Panc1 (cell line): ENCODE data around the gene CCDC71. TPM values are rescaled to one million over a fixed set of nuclear protein-coding genes. Genes with fewer than 3 reads are reported as not detected.

Experiments used
- ATAC-seq: fragments of 200-7000 bp; cut with Tn5 transposase; 2 replicates; pipeline ENCODE4 v1.9.1; 2020; ENCODE audit warnings: mild to moderate bottlenecking, moderate library complexity
- BruUV-seq: library from RNA; stranded (reverse); fragments of 400-500 nt; replicated peaks from 2 replicates; lab custom pipeline; 2021; lab: Mats Ljungman, UMichigan
- CTCF ChIA-PET: fragments of 300-600 bp; sonication (Branson Sonifier 250); formaldehyde crosslinking; loops from one replicate; lab custom pipeline; 2022; ENCODE audit warnings: antibody characterized with exemption; lab: Charles Lee
- POLR2A ChIA-PET: fragments of 300-600 bp; sonication (Branson Sonifier 250); formaldehyde crosslinking; loops from one replicate; lab custom pipeline; 2022; ENCODE audit warnings: antibody characterized with exemption; lab: Charles Lee
- DNase-seq: peaks from one replicate; pipeline ENCODE4 v3.0.0-alpha.2; 2010; ENCODE audit warnings: low read depth, low spot score
- H3K27ac ChIP-seq: 2 replicates; pipeline ENCODE4 v1.5.1; 2011; ENCODE audit warnings: mild to moderate bottlenecking, low read length, inconsistent platforms
- H3K27me3 ChIP-seq: fragments of 200-500 bp; sonication (Bioruptor generic); 2 replicates; pipeline ENCODE4 v1.6.0; 2014; ENCODE audit warnings: low read length, inconsistent platforms; ENCODE audit not compliant: control insufficient read depth, insufficient read depth
- H3K36me3 ChIP-seq: fragments of 200-500 bp; sonication (Bioruptor generic); 2 replicates; pipeline ENCODE4 v1.5.1; 2014; ENCODE audit warnings: inconsistent platforms, mild to moderate bottlenecking, low read length, moderate library complexity; ENCODE audit not compliant: control insufficient read depth, insufficient read depth
- H3K4me1 ChIP-seq: 2 replicates; pipeline ENCODE4 v1.5.1; 2011; ENCODE audit warnings: inconsistent platforms, mild to moderate bottlenecking, low read length, moderate library complexity; ENCODE audit not compliant: control insufficient read depth, insufficient read depth
- H3K4me3 ChIP-seq, 2 experiments: 2 replicates each; pipeline ENCODE4 v1.5.1; 2011 to 2012; ENCODE audit warnings: low read depth in 2 of 2, low read length in 2 of 2, mild to moderate bottlenecking in 2 of 2, inconsistent platforms in 1 of 2, moderate library complexity in 1 of 2
- H3K9me3 ChIP-seq: fragments of 200-500 bp; sonication (Bioruptor generic); 2 replicates; pipeline ENCODE4 v1.5.1; 2014; ENCODE audit warnings: low read depth, mild to moderate bottlenecking, inconsistent platforms, low read length, moderate library complexity; ENCODE audit not compliant: control insufficient read depth, insufficient read depth
- CTCF ChIP-seq: fragments of 450-650 bp; IDR thresholded peaks from 2 replicates; pipeline ENCODE4 v1.5.1; 2017; ENCODE audit warnings: mild to moderate bottlenecking
- POLR2AphosphoS5 ChIP-seq: IDR thresholded peaks from 2 replicates; pipeline ENCODE4 v1.6.1; 2012; ENCODE audit warnings: mild to moderate bottlenecking, low read depth, low read length, moderate library complexity
- REST ChIP-seq, 2 experiments: IDR thresholded peaks; 2 replicates each; pipeline ENCODE4 v1.6.1; 2011 to 2012; ENCODE audit warnings: low read depth in 2 of 2, control low read depth in 1 of 2, low read length in 1 of 2, mild to moderate bottlenecking in 1 of 2, moderate library complexity in 1 of 2; ENCODE audit not compliant: insufficient read depth in 1 of 2
- SIN3A ChIP-seq: IDR thresholded peaks from 2 replicates; pipeline ENCODE4 v1.6.1; 2012; ENCODE audit warnings: low read depth, mild to moderate bottlenecking, low read length, moderate library complexity, borderline replicate concordance; ENCODE audit not compliant: insufficient read depth
- TCF7L2 ChIP-seq: IDR thresholded peaks from 2 replicates; pipeline ENCODE4 v1.6.1; 2011; ENCODE audit warnings: mild to moderate bottlenecking, low read depth, low read length, inconsistent platforms
- in situ Hi-C: cut with HindIII; loops from 2 replicates; pipeline ENCODE4 v1.10.0; 2016; ENCODE audit warnings: low sequenced_read_pairs, low pct_unique_long_range_greater_than_20kb
- intact Hi-C: fragments of 100-400 bp; cut with micrococcal nuclease; formaldehyde crosslinking; loops from one replicate; pipeline ENCODE4 v1.10.0; 2022; ENCODE audit not compliant: unreplicated experiment
- total RNA-seq: library from RNA; stranded (reverse); gene quantifications from one replicate; pipeline ENCODE4 v1.2.1, GENCODE V29; 2021; ENCODE audit not compliant: unreplicated experiment

CCDC71 gene
- total RNA-seq, 1 experiment from 2014 or later, result 14.1 TPM

- Histone ChIP-seq H3K4me3 (no peak overlapping the region), H3K27ac (no peak overlapping the region), H3K4me1 (0 out of 2 replicates have a peak, but pooled peaks cover 2% of the 10 kb centered on the region), H3K36me3 (no peaks in the 10 kb centered on the region), H3K9me3 (no peaks in the 10 kb centered on the region), H3K27me3 (no peaks in the 10 kb centered on the region)
- ChIA-PET POLR2A (no interaction called here), CTCF (no interaction called here)
- in situ Hi-C loops (no loop called here), intact Hi-C loops (no loop called here)
- DNase-seq, result no peak
- ATAC-seq, result no peak
- TF ChIP-seq POLR2AphosphoS5, result no peak
- no peak for TF ChIP-seq SIN3A
- TF ChIP-seq CTCF, result no peak
- no peak for TF ChIP-seq TCF7L2
- TF ChIP-seq REST (IDR thresholded peaks at IDR 0.05; ENCODE audit: insufficient read depth in 1 of 2, low read depth in 2 of 2, low read length in 1 of 2), result no peak
- no TSS peak for BruUV-seq
These were observed 47.4 kb upstream of the CCDC71 start for GRCh38 chr3:49213541-49213943.

- Histone ChIP-seq H3K27ac (no peak overlapping the region), H3K36me3 (no peaks in the 10 kb centered on the region), H3K27me3 (no peaks in the 10 kb centered on the region), H3K4me3 (no peak overlapping the region), H3K4me1 (no peaks in the 10 kb centered on the region), H3K9me3 (no peaks in the 10 kb centered on the region)
- TF ChIP-seq SIN3A (no peak), REST (IDR thresholded peaks at IDR 0.05; ENCODE audit: insufficient read depth in 1 of 2, low read depth in 2 of 2, low read length in 1 of 2) (no peak), TCF7L2 (no peak)
- BruUV-seq, result no TSS peak
- ChIA-PET POLR2A (no interaction called here), CTCF (no interaction called here)
- no peak for DNase-seq
- intact Hi-C loops, result no loop called here
- no peak for ATAC-seq
- in situ Hi-C loops, result no loop called here
These were observed 33.8 kb upstream of the CCDC71 start for GRCh38 chr3:49199900-49200281.
